Stimulated activated CD8-positive, alpha-beta memory T cell treated with anti-CD3 and anti-CD28 coated beads, Interleukin-4, amount 100 ng/mL, for 1 hour (primary cell): Measurements from ENCODE around the gene MARVELD2.
"Not testable (repeated sequence)": the region's sequence is repeated elsewhere in the genome, so short reads cannot be mapped to it uniquely, and the experiment has no call there.

Experiments
- DNase-seq, 2 donors: peaks; one replicate each; pipeline ENCODE4 v3.0.0-alpha.2; 2020; ENCODE audit warnings: low read depth in 2 of 2, low spot score in 1 of 2

Gene MARVELD2

GRCh38 chr5:69414885-69415583, at the start of gene MARVELD2:
MARVELD2 (plus strand) TSS chr5:69415116; CDS start chr5:69419386, 4,270 bp downstream.
- DNase-seq, result no peak

DNA sequence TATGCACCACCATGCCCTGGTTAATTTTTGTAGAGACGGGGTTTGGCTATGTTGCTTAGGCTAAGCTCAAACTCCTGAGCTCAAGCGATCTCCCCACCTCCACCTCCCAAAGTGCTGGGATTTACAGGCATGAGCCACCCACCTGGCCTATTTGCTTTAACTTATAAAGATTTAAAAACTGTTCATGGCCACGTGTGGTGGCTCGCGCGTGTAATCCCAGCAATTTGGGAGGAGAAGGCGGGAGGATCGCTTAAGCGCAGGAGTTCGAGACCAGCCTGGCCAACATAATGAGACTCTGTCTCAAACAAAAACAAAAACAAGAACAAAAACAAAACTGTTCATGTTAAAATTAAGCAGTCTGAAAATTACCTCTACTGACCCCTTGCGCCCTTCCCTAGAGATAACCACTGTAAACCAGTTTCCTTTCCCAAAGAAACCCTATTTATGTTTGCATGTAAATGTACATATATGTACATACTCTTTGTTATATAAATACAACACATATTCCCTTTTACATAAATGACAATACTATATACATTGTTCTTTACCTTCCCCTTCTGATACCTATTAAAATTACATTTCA, 47.1 kb upstream of the MARVELD2 start:
- DNase-seq, result no peak

DNA sequence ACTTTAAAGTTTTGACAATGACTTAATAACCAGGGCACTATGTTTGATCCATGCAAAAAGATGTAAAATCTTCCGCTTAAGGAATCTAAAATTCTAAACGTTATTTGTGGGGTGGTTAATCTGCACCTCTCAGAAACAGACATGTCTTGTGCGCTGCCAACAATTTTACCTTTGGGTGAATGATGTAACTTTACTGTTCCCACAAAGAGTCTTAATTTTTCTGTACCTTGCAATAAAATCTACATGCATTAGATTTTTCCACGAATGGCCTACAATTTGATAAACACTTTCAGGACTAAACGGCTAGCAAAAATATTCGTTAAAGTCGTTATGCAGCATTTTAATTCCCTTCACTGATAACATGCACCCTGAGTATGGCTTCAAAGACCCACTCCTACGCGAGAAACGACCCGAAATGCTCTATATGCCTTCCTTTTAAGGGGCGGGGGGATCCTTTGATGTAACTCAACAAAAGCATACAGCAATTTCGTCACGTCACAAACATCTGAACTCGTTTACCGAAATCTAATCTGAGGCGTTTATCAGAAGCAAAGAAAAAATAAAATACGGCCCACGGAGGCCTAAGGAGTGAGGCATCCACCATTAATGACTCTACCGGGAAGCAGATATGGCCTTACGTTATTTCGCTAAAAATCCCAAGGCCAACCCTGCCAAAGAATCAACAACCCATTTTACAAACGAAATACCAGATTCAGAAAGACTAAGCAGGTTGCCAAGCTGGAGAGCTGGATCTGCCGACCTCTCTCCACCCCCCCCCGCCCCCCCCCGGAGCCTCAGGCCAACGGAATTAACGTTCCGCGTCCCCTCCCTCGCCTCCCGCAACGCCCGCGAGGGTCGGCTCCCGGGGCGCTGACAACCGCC, 46.2 kb upstream of the MARVELD2 start:
- DNase-seq, result no peak

DNA sequence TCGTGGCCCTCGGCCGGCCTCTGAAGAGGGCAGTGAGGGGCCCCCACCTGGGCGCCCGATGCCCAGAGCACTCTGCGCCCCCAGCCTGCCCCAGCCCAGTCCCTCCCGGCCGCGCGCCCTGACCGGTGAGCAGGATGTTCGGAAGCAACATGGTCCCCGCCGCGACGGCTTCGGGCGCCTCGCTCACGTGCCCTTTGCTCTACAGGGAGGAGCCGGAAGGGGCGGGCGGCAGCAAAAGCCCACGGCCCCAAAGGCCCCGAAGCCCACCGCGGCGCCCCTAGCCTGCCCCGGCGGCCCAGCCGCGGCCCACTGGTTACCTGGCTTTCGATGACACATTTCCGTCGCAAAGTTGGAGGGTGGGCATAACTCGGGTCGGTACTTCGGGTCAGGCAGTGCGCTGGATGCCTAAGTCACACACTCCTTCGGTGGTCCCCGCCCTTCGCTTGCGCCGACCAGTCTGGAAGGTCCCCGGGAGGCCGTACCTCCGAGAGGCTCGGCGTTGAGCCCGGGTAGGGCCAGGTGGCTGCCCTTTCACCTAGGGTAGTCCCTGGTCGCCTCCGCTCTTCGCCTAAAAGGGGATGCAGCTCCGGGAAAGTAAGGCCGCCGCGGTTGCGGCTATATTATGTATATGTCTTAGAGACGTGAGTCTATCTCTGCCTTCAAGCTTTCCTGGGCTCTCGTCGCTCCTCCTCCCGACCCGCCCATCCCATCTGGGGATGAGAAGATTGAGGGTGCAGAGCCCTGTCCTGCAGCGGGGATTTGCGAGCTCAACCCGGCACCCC, 45.4 kb upstream of the MARVELD2 start, which contains the start of the genes AK6, RAD17 and TAF9:
TSS of gene AK6 (minus strand) at position 181 of the 782 bp plus-strand sequence. CDS start at position 151, 30 bp downstream.
TSS of gene RAD17 (plus strand) at position 479 of the 782 bp plus-strand sequence. CDS start 2,391 bp downstream, outside the sequence.
TSS of gene TAF9 (minus strand) at position 181 of the 782 bp plus-strand sequence. CDS start 3,783 bp downstream, outside the sequence.
- peak; percentile 83 to 84 for DNase-seq

- not testable (repeated sequence) for DNase-seq
Measured at GRCh38 chr5:69370335-69370734, 44.6 kb upstream of the MARVELD2 start.

GRCh38 chr5:69372394-69372793, 42.5 kb upstream of the MARVELD2 start:
- DNase-seq, result no peak

DNA sequence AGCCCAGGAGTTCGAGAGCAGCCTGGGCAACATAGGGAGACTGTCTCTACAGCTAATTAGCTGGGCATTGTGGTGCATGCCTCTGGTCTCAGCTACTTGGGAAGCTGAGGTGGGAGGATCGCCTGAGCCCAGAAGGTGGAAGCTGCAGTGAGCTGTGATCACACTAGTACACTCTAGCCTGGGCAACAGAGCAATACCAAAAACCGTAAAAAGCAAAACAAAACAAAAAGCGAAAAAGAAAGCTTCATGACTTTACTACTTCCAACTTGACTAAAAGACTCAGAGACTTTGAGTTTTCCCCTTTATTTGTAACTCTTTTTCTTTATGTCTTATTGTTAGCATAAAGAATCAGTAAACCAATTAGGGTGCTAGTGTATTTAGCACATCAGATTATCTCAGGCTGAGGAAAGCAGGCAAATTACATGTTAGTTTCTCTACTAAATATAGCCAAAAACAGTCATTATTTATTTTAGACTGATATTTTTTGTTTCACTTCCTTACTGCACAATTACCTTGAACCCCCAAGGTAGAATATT, 39.9 kb upstream of the MARVELD2 start:
- no peak for DNase-seq

GRCh38 chr5:69378376-69378775, 36.5 kb upstream of the MARVELD2 start:
- no peak for DNase-seq

GRCh38 chr5:69404659-69405330, 10.1 kb upstream of the MARVELD2 start:
- DNase-seq, result no peak

- no peak for DNase-seq
Measured at GRCh38 chr5:69415584-69415958, 655 bp downstream of the MARVELD2 start.

DNA sequence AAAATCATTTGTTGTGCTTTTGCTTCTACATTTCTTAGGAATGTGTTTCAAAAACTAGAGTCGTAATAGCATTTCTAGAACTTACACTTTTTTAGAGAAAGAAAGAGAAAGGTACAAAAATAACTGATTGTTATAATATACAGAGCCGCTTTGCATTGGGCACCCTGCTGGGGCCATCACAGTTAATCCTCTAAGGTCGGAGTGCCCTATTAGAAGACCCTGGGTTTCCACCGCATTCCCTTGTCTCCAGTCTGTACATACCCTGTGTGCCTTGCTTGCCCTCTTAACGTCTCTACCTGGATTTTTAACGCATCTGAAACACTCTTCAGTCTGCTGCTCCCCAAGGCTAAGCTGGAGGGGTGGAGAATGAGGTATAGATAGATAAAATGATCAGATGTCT, 1.3 kb downstream of the MARVELD2 start:
- no peak for DNase-seq

DNA sequence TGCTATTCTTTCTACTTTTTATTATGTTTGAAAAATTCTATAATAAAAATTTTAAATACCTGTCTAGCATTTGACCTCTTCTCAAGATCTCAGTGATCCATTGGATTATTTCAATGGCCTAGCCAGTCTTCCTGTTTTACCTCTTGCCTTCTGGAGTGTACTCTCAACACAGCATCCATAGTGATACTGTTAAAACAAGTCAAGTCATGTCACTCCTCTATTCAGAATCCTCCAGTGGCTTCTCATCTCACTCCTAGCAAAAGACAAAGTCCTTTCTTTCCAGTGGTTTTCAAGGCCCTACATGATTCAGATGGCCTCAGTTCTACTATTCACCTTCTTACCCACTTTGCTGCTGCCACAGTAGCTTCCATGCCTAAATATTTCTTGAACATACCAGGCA, 1.8 kb downstream of the MARVELD2 start:
- no peak for DNase-seq

GRCh38 chr5:69418554-69418953, 3.6 kb downstream of the MARVELD2 start:
- DNase-seq, result no peak

DNA sequence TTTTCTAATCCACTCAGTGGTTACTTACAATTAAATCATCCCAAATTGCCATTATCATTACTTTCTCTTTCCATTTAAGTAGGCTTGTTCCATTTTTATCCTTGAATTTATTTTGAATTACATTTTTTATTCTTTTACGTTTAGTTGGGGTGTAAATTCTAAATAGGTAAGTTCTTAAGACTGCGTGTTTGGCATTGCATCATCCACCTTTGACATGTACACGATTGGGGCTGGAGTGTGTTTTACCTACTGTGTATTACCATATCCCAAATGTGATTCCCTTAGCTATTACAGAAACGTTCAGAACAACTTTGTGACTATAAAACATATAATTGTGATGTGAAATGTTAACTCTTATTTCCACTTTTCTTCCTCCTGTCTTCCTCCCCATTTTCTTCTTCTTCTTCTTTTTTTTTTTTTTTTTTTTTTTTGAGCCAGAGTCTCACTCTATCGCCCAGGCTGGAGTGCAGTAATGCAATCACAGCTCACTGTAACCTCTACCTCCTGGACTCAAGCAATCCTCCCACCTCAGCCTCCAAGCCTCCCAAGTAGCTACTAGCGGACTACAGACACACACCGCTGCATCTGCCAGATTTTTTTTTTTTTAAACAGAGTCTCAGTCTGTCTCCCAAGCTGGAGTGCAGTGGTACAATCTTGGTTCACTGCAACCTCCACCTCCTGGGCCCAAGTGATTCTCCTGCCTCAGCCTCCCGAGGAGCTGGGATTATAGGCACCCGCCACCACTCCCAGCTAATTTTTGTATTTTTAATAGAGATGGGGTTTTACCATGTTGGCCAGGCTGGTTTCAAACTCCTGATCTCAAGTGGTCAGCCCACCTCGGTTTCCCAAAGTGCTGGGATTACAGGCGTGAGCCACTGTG, 16.7 kb downstream of the MARVELD2 start:
- DNase-seq, result no peak

- no peak for DNase-seq
Measured at GRCh38 chr5:69432412-69433206, 17.7 kb downstream of the MARVELD2 start.

- not testable (repeated sequence) for DNase-seq
Measured at GRCh38 chr5:69435276-69435884, 20.5 kb downstream of the MARVELD2 start.

- DNase-seq, result no peak
Measured at GRCh38 chr5:69444127-69444754, 29.3 kb downstream of the MARVELD2 start.
